Stimulated activated CD8-positive, alpha-beta memory T cell treated with anti-CD3 and anti-CD28 coated beads, Interleukin-7, amount 100 ng/mL, for 24 hours (primary cell): Measurements from ENCODE around the gene WAC.
"Not testable (repeated sequence)": the region's sequence is repeated elsewhere in the genome, so short reads cannot be mapped to it uniquely, and the experiment has no call there.

Experiments
- DNase-seq: peaks from one replicate; pipeline ENCODE4 v3.0.0-alpha.2; 2020; ENCODE audit warnings: low read depth

Gene WAC

GRCh38 chr10:28609636-28610035 is 76.7 kb downstream of the WAC start:
- not testable (repeated sequence) for DNase-seq

- no peak for DNase-seq
Measured at GRCh38 chr10:28612877-28613276, 80.0 kb downstream of the WAC start.

GRCh38 chr10:28616514-28616913 is 83.6 kb downstream of the WAC start:
- no peak for DNase-seq

GRCh38 chr10:28619455-28619854 is 86.5 kb downstream of the WAC start:
- no peak for DNase-seq

DNA sequence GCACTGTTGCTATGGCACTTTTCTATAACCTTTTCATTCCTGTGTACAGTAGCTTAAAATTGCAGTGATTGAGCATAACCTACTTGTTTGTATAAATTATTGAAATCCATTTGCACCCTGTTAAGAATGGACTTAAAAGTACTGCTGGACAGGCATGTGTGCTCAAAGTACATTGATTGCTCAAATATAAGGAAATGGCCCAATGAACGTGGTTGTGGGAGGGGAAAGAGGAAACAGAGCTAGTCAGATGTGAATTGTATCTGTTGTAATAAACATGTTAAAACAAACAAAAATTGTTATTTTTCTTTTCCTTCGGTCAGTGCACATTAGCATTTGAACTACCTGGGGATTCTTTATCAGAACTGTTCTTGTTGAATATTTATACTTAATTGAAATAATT is 87.3 kb downstream of the WAC start:
- DNase-seq: no peak

DNA sequence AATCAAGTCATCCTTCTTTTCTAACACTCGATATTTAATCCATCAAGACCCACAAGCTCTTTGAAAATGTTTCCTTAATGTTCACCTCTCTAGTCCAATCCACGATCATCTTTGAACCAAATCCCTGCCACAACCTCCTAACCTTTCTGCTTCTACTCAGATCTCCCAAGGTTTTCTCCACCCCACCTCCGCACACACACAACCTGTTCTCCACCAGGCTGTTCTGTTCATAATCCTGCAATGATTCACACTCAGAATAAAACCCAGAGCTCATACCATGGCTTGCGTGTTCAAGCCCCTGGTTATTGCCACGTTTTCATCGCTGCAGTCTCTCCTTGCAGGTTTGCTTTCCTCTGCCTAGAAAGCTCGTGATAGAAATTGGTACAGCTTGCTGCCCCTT is 90.6 kb downstream of the WAC start:
- DNase-seq: no peak

- DNase-seq: no peak
Measured at GRCh38 chr10:28624351-28624750, 91.4 kb downstream of the WAC start.

- DNase-seq: no peak
Measured at GRCh38 chr10:28627102-28627501, 94.2 kb downstream of the WAC start.

GRCh38 chr10:28628184-28628893 is 95.4 kb downstream of the WAC start:
- DNase-seq: peak; percentile 36

DNA sequence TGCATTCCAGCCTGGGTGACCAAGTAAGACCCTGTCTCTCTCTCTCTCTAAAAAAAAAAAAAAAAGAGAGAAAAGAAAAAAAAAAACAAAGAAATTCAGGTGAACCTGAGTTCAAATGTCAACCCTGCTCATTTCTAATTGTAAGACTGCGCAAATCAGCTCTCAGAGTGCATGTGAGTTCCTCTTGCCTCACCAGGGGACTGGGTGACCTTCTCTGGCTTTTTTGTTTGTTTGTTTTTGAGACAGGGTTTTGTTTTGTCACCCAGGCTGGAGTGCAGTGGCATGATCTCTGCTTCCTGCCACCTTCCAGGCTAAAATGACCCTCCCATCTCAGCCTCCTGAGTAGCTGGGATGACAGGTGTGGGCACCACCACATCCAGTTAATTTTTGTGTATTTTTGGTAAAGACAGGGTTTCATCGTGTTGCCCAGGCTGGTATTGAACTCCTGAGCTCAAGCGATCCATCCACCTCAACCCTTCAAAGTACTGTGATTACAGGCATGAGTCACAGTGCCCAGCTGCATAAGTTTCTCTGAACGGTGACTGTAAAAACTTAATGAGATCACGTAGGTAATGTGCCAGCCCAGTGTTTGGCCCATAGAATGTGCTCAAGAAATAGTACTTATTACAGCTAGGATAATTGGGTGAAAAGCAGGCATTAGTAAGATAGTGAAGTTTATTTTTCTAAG is 99.1 kb downstream of the WAC start:
- no peak for DNase-seq

- no peak for DNase-seq
Measured at GRCh38 chr10:28632584-28632945, 99.6 kb downstream of the WAC start.

DNA sequence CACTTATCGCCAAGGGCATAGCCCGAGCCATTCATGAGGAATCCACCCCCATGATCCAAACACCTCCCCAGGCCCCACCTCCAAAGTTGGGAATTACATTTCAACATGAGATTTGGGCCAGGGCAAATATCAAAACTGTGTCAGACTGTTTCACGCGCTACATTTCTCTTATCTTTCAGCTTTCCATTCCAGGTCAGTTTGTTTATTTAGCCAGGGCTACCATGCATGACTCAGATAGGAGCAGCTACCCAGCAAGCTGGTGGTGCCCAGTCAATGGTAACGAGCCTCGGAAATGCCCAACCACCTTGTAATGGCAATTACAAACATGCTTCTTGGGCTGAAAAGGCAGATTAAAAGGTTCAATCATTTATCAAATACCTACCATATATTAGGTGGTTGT is 100.8 kb downstream of the WAC start:
- DNase-seq: no peak

- DNase-seq: no peak
Measured at GRCh38 chr10:28637346-28637745, 104.4 kb downstream of the WAC start.

GRCh38 chr10:28638392-28638791 is 105.5 kb downstream of the WAC start:
- DNase-seq: no peak

- no peak for DNase-seq
Measured at GRCh38 chr10:28640551-28640950, 107.6 kb downstream of the WAC start.

DNA sequence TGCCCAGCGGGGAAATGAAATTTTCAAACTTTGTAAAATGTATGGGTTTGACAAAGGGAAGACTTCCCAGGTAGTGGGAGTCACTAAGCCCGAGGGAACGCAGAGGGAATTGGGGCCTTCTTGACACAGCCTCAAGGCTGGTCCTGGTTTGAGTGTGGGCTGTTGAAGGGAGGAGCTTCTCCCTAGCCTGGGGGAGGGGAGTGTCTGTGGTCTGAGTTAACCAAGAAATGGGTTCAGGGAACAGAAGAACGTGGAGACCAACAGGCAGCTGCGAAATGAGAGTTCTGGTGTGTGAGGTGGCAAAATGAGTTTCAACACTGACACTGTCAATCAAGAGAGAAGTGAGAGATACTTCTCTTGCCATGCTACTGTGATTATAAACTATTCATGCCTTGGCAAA is 111.7 kb downstream of the WAC start:
- DNase-seq: no peak

DNA sequence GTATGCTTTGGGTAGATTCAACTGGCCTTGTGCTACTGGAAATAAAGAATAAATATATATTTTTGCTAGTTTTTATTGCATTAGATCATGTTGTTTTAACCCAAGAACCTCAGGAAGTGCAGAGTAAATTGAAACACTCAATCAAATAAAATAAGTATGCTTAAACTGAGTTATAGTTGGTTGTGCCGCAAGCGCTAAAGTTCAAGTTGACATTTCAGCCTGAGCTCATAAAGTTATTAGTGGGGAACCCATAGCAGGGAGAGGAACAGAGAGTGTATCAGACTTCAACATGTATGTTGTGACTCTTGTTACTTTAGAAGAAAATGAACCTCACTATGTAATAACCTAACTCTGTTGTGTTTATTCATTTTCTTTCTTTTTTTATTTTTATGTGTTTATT is 119.2 kb downstream of the WAC start:
- DNase-seq: no peak

GRCh38 chr10:28652703-28653102 is 119.8 kb downstream of the WAC start:
- no peak for DNase-seq

- DNase-seq: not testable (repeated sequence)
Measured at GRCh38 chr10:28658824-28659223, 125.9 kb downstream of the WAC start.

DNA sequence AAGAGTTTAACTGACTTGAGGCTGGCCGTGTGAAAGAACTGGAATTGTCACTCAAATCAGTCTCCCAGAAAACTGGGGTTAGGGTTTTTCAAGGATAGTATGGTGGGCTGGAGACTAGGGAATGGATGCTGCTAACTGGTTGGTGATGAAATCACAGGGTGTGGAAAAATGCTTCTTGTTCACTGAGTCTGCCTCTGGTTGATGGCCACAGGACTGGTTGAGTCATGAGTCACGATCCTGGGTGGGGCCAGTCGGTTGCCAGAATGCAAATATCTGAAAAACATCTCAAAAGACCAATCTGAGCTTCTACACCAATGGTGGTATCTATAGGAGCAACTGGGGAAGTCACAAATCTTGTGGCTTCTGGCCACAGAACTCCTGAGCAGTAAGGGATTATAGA is 128.1 kb downstream of the WAC start:
- DNase-seq: no peak

- no peak for DNase-seq
Measured at GRCh38 chr10:28663576-28664368, 130.9 kb downstream of the WAC start.

- no peak for DNase-seq
Measured at GRCh38 chr10:28664369-28664740, 131.4 kb downstream of the WAC start.

DNA sequence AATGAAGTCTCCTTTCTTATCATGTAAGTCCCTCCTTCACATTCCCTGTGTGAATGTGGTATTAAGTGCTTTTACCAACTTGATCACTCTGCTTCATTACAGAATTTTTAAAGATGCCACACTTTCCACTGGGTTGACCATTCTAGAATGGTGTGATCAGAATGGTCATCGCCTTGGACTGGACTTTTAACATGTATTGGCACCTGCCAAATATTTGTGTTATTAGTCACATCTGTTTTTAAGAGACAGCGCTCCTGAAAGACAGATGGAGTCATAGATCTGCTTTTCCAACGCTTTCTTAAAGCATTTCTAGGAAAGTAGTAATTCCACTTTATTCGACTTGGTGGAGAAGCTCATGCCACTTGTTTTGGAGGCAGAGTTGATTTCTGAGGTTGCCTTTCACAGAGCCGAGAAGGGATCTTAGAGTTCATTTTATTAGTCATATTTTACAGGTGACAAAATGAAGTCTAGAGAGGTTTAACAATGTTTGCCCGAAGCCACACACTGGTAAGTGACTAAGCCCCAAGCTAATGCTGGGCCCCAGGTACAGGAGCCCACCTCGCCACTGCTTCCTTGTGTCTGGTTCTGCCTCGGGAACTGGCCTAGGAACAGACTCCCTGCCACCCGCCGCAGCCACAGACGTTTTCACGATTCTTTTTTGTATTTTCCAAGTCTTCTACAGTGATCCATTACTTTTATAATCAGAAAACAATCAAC is 134.0 kb downstream of the WAC start:
- DNase-seq: no peak
